Body of pancreas (tissue), 4 donors: ENCODE data around the gene RIPK4.

Experiments used
- POLR2A ChIP-seq, 3 donors: fragments of 450-650 bp; IDR thresholded peaks; one replicate each; pipeline ENCODE4 v1.6.1; 2016; ENCODE audit warnings: antibody characterized with exemption in 3 of 3, mild to moderate bottlenecking in 2 of 3
- TF ChIP-seq, protein P1 (sequence below), 7 experiments: fragments of 450-650 bp in 4 of 7; fragments of 200-600 bp in 3 of 7; sonication (generic) in 3 of 7; IDR thresholded peaks; one replicate each; pipeline ENCODE4 v1.5.1; 2016 to 2019; ENCODE audit warnings: antibody characterized with exemption in 7 of 7

DNA sequence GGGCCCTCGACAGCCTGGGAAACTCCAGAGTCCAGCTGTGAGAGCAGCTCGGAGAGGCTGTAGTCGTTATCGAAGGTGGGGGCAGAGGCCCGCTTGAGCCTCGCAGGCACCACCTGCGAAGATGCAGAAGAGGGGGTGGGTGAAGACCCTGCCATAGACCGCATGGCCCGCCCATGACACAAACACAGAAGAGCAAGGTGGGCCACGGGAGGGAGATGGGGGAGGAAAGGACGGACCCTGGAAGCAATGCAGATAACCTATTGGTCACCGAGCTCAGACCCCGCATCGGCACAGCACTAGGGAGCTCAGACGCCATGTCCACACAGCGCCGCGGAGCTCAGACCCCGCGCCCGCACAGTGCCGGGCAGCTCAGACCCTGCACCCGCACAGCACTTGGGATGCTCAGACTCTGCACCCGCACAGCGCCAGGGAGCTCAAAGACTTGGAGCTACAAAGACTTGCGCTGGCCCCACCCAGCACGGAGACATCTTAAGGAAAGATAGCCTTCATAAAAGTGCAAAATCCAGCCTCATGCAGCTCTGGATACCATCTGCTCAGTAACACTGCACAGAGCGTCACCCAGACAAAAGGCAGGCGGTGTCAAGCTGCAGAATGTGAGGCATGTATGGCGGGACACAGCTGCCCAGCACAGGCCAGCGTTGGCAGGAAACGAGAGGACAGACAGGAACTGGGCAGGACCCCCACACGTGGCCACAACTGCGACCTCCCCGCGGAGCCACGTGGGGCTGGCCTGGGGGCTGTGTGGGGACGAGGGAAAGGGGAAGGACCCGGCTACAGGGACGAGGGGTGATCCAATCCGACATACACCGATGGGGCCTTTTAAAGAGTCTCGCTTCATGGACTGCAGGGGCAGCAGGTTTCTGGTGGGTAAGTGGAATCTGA lies 22.6 kb downstream of the RIPK4 start:
- TF ChIP-seq, protein P1, sequence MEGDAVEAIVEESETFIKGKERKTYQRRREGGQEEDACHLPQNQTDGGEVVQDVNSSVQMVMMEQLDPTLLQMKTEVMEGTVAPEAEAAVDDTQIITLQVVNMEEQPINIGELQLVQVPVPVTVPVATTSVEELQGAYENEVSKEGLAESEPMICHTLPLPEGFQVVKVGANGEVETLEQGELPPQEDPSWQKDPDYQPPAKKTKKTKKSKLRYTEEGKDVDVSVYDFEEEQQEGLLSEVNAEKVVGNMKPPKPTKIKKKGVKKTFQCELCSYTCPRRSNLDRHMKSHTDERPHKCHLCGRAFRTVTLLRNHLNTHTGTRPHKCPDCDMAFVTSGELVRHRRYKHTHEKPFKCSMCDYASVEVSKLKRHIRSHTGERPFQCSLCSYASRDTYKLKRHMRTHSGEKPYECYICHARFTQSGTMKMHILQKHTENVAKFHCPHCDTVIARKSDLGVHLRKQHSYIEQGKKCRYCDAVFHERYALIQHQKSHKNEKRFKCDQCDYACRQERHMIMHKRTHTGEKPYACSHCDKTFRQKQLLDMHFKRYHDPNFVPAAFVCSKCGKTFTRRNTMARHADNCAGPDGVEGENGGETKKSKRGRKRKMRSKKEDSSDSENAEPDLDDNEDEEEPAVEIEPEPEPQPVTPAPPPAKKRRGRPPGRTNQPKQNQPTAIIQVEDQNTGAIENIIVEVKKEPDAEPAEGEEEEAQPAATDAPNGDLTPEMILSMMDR (IDR thresholded peaks at IDR 0.05) = no peak
- TF ChIP-seq POLR2A (IDR thresholded peaks at IDR 0.05) = no peak
